Stimulated activated CD4-positive, alpha-beta T cell treated with anti-CD3 and anti-CD28 coated beads, Interleukin-1b, Interleukin-23, amount 100 ng/mL, for 4 hours (primary cell): ENCODE results near the gene MINDY1.

ENCODE experiments used
- DNase-seq, 2 donors: peaks; one replicate each; pipeline ENCODE4 v3.0.0-alpha.2; 2020; ENCODE audit warnings: low read depth in 2 of 2

Gene MINDY1, protein sequence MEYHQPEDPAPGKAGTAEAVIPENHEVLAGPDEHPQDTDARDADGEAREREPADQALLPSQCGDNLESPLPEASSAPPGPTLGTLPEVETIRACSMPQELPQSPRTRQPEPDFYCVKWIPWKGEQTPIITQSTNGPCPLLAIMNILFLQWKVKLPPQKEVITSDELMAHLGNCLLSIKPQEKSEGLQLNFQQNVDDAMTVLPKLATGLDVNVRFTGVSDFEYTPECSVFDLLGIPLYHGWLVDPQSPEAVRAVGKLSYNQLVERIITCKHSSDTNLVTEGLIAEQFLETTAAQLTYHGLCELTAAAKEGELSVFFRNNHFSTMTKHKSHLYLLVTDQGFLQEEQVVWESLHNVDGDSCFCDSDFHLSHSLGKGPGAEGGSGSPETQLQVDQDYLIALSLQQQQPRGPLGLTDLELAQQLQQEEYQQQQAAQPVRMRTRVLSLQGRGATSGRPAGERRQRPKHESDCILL

GRCh38 chr1:151006327-151007052 lies at the start of gene MINDY1:
Gene MINDY1 (minus strand): TSS chr1:151006902. CDS start chr1:151002617, 4,285 bp downstream.
- no peak for DNase-seq

DNA sequence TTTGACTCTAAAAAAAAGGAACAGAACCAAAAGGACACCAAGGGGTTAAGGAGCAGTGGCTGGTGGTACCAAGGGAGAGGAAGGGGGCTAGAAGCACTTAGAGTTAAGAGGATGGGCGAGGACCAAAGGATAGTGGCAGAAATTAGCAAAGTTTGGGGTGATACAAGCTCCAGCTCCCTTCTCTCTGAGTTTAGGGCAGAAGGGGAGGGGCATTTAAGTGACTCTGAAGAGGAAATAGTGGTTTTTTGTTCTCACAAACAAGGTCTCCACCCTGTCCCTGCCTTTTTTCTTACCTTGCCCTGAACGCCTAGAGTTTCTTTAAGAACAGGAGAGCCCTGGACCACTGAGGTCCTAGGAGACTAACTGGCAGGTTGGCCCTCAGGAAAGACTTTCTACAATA lies 49.4 kb upstream of the MINDY1 start:
- DNase-seq: no peak

- no peak for DNase-seq
These were observed 48.9 kb upstream of the MINDY1 start for GRCh38 chr1:151055581-151055980.

DNA sequence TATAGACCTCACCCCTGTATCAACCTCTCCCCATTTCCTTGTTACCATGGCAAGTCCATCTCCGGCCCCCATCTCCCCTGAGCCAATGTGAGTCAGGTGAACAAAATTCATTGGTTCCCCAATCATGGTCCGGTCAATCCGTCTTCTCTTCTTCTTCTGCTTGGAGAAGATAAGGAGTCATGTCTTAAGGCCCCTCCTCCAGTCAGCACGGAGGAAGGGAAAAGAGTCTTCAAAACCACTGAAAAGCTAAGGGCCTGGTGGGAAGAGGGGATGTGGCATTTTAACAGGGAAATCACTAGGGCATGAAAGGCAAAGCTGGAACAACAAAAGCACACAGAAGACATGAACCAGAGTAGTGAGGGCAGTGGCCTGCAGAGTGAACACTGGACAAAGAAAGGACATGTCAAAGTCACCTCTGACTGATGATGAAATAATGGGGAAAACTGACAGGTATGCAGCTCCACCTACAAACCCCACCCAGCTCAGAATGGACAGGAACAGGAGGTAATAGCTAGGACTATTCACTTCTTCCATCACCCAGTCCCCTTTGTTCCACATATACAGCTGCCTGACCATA lies 48.4 kb upstream of the MINDY1 start:
- DNase-seq: no peak

GRCh38 chr1:151051356-151052009 lies 44.8 kb upstream of the MINDY1 start:
- no peak for DNase-seq

- no peak for DNase-seq
These were observed 43.5 kb upstream of the MINDY1 start for GRCh38 chr1:151050051-151050688.

DNA sequence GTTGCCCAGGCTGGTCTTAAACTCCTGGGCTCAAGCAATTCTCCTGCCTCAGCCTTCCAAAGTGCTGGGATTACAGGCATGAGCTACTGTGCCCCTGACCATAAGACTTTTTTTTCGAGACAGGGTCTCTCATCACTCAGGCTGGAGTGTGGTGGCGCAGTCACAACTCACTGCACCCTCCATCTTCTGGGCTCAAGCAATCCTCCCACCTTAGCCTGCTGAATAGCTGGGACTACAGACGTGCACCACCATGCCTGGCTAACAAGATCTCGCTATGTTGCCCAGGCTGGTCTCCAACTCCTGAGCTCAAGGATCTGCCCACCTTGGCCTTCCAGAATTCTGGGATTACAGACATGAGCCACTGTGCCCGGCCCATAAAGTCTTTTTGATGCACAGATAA lies 42.8 kb upstream of the MINDY1 start:
- DNase-seq: no peak

GRCh38 chr1:151048645-151049032 lies 41.9 kb upstream of the MINDY1 start:
- no peak for DNase-seq

GRCh38 chr1:151047925-151048644 lies 41.4 kb upstream of the MINDY1 start:
- peak in 1 of 2 donors; percentile 25 for DNase-seq

GRCh38 chr1:151047591-151047924 lies 40.9 kb upstream of the MINDY1 start, which contains the start of gene C1orf56:
Gene C1orf56 (plus strand): TSS chr1:151047751. CDS start chr1:151047848, 97 bp downstream.
- DNase-seq: peak in 1 of 2 donors; percentile 51

DNA sequence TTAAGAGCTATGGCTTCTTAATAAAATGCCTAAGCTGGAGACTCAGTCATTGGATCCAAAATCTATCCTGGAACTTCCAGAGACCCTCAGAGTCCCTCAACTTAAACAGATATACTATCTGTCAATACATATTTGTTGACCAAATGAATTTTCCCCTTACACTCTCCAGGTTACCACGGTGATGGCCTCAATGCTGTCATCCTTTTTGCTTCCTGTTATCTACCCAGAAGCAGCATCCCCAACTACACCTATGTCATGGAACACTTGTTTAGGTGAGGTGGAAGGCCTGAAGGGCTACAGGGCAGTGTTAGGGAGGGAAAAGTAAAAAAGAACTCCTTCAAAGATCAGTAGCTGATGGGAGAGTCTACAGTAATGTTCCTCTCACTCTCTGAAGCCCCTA lies 36.5 kb upstream of the MINDY1 start:
- no peak for DNase-seq

DNA sequence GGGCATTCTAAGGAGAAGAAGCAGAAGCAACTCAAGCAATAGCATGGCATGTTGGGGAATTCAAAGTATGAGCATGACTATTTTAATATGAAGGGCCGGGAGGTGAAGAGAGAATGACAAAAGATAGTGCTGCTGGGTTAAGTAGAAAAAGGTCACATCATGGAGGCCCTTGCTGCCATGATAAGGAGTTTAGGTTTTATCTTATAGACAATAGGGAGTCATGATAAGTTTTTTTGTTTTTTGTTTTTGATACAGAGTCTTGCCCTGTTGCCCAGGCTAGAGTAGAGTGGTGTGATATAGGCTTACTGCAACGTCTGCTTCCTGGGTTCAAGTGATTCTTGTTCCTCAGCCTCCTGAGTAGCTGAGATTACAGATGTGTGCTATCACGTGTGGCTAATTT lies 32.8 kb upstream of the MINDY1 start:
- no peak for DNase-seq

GRCh38 chr1:151037032-151037431 lies 30.3 kb upstream of the MINDY1 start:
- no peak for DNase-seq

- no peak for DNase-seq
These were observed 29.7 kb upstream of the MINDY1 start, which contains the start of gene BNIPL for GRCh38 chr1:151036356-151036755. Gene BNIPL (plus strand): TSS chr1:151036586. CDS start chr1:151036726, 140 bp downstream.

DNA sequence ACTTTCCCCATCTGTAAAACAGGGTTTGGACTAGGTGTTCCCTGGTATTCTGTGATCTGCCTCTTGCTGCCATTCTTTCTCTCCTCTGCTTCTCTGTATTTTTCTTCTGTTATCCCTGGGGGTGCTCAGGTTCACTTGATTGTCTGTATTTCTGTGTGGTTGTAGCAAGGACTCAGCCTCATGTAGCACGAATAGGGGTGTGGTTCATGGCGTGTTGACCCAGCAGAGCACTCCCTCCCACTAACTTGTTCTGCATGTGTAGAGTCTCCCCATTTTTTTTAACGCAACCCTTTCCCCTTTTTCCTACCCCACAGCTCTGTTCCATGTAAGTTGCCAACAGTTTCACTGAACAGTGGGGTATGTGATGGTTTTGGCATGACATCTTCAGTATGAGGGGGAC lies 28.5 kb upstream of the MINDY1 start:
- DNase-seq: no peak

DNA sequence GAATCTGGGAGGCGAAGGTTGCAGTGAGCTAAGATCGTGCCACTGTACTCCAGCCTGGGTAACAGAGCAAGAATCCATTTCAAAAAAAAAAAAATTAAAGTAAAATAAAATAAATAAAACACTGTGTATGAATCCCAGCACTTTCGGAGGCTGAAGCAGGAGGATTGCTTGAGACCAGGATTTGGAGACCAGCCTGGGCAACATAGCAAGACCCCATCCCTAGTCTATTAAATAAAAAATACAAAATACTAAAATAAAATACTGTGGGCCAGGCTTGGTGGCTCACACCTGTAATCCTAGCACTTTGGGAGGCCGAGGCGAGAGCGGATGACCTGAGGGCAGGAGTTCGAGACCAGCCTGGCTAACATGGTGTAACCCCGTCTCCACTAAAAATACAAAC lies 25.5 kb upstream of the MINDY1 start:
- no peak for DNase-seq

DNA sequence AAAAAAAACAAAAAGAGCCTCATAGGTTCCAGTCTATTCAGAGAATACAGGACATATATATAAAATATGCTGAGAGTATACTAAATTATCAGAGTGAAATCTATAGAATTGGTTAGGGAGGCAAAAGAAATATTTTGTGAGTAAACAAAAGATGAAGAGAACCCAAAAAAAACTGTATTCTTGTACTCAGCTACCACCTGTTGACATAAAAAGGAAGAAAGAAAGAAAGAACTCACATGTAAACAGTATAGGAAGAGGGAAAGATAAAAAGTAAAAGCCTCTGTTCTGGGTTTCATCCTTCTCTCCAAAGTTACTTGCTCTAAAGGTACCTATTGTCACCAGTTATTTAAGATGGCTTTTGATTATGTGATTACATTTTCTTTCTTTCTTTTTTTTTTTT lies 19.8 kb upstream of the MINDY1 start:
- no peak for DNase-seq

DNA sequence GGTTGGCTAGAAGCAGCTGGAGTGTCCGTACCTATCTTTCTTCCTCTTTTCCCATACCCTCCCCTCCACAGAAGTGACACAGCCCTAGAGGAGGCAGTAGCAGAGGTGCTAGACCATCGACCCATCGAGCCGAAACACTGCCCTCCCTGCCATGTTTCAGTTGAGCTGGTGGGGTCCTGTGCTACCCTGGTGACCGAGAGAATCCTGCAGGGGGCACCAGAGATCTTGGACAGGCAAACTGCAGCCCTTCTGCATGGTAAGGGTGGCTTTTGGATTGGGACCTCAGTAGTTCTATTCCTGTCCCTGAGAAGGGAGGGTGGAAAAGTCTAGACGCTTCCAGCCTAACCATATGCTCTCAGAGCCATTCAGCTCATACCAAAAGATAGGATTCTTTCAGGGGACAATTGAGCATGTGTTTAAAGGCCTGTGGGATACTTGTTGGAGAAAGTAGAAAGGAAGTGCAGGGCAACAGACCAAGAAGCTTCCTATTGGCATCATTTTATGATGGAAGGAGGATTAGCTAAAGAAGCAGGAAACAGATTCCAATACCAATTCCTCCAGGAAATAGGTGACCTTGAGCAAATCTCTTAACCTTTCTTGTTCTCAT lies 17.9 kb upstream of the MINDY1 start:
- DNase-seq: peak; percentile 71 to 84

- no peak for DNase-seq
These were observed 6.8 kb upstream of the MINDY1 start for GRCh38 chr1:151013518-151013917.

DNA sequence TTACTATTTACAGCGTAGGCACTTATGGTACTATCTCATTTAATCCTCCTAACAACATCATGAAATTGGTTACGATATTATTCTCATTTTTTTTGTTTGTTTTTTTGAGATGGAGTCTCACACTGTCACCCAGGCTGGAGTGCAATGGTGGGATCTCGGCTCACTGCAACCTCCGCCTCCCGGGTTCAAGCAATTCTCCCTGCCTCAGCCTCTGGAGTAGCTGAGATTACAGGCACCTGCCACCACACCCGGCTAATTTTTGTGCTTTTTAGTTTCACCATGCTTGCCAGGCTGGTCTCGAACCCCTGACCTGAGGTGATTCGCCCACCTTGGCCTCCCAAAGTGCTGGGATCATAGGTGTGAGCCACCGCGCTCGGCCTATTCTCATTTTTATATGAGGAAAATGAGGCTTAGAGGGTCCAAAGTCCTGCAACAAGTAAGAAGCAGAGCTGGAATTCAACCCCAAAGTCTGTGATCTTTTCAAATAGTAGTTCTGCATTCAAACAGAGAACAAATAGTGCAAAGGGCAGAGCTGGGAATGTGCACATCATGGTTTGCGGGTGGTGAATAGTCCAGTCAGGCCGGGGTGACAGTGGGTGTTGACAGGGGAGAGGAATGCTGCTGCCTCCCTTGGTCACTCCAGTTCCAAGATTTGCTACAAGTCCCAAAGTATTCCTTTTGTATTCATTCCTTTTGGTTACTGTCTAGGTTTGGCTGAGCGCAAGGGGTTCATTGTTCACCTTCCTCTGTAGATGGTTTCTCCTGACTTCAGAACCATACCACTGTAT lies 6.2 kb upstream of the MINDY1 start:
- no peak for DNase-seq
